ENCODE data around the gene THADA.

The THADA gene

GRCh38 chr2:43393918-43394317 is 201.9 kb downstream of the THADA start:
- 0 out of 2 replicates have a peak, but pooled peaks cover under 1% of the 10 kb centered on the region for H3K79me2 ChIP-seq (ENCODE audit: insufficient read depth, low read depth)
- TF ChIP-seq, protein P1, sequence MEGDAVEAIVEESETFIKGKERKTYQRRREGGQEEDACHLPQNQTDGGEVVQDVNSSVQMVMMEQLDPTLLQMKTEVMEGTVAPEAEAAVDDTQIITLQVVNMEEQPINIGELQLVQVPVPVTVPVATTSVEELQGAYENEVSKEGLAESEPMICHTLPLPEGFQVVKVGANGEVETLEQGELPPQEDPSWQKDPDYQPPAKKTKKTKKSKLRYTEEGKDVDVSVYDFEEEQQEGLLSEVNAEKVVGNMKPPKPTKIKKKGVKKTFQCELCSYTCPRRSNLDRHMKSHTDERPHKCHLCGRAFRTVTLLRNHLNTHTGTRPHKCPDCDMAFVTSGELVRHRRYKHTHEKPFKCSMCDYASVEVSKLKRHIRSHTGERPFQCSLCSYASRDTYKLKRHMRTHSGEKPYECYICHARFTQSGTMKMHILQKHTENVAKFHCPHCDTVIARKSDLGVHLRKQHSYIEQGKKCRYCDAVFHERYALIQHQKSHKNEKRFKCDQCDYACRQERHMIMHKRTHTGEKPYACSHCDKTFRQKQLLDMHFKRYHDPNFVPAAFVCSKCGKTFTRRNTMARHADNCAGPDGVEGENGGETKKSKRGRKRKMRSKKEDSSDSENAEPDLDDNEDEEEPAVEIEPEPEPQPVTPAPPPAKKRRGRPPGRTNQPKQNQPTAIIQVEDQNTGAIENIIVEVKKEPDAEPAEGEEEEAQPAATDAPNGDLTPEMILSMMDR (conservative IDR thresholded peaks at IDR 0.05; ENCODE audit: low read depth, low read length) = no peak
- no peaks in the 10 kb centered on the region for H3K36me3 ChIP-seq (ENCODE audit: insufficient read depth)
- H3K4me1 ChIP-seq (ENCODE audit: low read depth, poor library complexity, severe bottlenecking) = peaks cover 68% of the 10 kb centered on the region
- H3K9ac ChIP-seq = no peak overlapping the region
- H3K4me3 ChIP-seq (IDR thresholded peaks at IDR 0.05; ENCODE audit: insufficient read depth, low read depth, low read length) = no peak overlapping the region
- no peak overlapping the region for H3K4me2 ChIP-seq
- no peak overlapping the region for H2AFZ ChIP-seq (ENCODE audit: low read depth)
- H4K20me1 ChIP-seq (ENCODE audit: insufficient read depth) = no peaks in the 10 kb centered on the region
- no peak overlapping the region for H3K27ac ChIP-seq
- no peaks in the 10 kb centered on the region for H3K27me3 ChIP-seq (ENCODE audit: insufficient read depth, low read depth)

- Histone ChIP-seq H3K36me3 (ENCODE audit: insufficient read depth) (no peaks in the 10 kb centered on the region), H2AFZ (ENCODE audit: low read depth) (no peak overlapping the region), H4K20me1 (ENCODE audit: insufficient read depth) (no peaks in the 10 kb centered on the region), H3K79me2 (ENCODE audit: insufficient read depth, low read depth) (0 out of 2 replicates have a peak, but pooled peaks cover 3% of the 10 kb centered on the region), H3K4me1 (ENCODE audit: low read depth, poor library complexity, severe bottlenecking) (peaks cover 70% of the 10 kb centered on the region), H3K27me3 (ENCODE audit: insufficient read depth, low read depth) (no peaks in the 10 kb centered on the region), H3K4me2 (peak overlapping the region; percentile 29; the same call in 1 of the 2 replicates), H3K9ac (no peak overlapping the region), H3K27ac (no peak overlapping the region), H3K4me3 (IDR thresholded peaks at IDR 0.05; ENCODE audit: insufficient read depth, low read depth, low read length) (no peak overlapping the region)
- TF ChIP-seq, protein P1 (conservative IDR thresholded peaks at IDR 0.05; ENCODE audit: low read depth, low read length) = no peak
Observed at GRCh38 chr2:43391878-43392215, 204.0 kb downstream of the THADA start.

DNA sequence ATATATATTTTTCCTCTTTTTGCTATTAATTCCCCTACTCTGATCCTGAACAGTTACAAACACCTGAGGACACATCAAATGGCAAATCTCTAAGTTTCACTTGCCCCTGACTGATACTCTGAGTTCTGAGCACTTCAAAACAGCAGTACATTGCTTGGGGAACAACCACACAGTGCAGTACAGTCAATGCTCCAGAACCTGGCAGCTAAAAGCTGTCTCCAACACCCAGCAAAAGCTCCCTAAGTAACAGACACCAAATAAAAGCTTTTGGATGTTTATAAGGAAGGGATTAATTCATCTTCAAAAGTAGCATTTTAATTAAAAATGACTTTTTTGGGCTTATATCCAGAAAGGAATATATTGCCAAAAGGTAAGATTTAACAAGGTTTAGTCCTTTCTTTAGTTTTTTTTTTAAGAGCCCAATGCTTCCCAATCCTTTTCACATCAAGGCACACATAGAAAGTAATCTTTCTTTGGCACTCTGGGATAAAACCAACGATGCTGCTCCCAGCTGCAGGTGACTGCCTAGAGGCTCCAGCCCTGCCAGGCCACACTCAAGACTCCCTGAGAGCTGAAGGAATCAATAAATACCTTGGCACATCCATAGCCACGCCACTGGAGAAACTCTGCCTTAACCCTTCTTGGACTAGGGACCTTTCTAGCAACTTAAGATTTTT is 204.5 kb downstream of the THADA start:
- Histone ChIP-seq H3K4me2 (peak overlapping the region; percentile 29; the same call in 1 of the 2 replicates), H3K4me3 (IDR thresholded peaks at IDR 0.05; ENCODE audit: insufficient read depth, low read depth, low read length) (no peak overlapping the region), H4K20me1 (ENCODE audit: insufficient read depth) (no peaks in the 10 kb centered on the region), H3K9ac (no peak overlapping the region), H3K27ac (peak overlapping the region; percentile 21; the same call in 1 of the 2 replicates), H3K79me2 (ENCODE audit: insufficient read depth, low read depth) (0 out of 2 replicates have a peak, but pooled peaks cover 3% of the 10 kb centered on the region), H2AFZ (ENCODE audit: low read depth) (no peak overlapping the region), H3K36me3 (ENCODE audit: insufficient read depth) (no peaks in the 10 kb centered on the region), H3K4me1 (ENCODE audit: low read depth, poor library complexity, severe bottlenecking) (peaks cover 71% of the 10 kb centered on the region), H3K27me3 (ENCODE audit: insufficient read depth, low read depth) (no peaks in the 10 kb centered on the region)
- TF ChIP-seq, protein P1 (conservative IDR thresholded peaks at IDR 0.05; ENCODE audit: low read depth, low read length) = no peak

DNA sequence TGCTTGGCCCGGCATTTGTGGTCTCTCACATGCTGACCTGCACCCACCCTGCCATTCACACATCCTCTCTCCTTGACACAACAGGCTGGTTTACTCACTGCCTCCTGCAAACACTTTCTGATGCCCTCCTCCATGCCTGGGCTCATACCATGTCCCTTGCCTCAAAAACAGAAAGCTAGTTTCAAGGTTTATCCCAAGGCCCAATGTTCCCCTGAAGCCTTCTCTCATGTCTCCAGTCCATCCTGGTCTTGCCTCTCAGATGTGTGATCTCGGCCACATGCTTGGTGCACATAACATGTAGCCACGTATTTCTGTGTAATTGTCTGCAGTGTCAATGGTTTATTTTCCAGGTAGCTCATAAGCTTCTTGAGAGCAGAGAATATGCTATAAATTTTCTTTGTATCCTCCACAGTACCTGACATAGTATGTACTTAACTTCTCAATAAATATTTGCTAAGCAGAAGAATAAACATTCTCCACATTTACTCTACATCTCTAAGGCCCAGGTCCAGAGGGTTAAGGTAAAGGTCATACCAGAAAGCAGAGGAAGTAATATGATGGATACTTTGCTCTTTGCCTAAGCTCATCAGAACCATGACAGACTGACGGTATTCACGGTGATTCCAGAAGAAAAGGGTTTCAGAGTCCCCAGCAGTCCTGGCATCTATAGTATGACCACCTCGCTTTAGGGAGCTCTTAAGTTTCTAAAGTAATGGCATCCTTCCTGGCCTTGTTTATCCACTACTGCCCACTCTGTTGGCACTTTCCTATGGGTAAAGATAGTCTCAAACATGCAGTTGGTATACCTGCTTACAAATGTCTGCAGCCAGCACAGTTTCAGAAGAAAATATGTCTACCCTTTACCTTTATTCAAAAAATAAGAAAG is 206.0 kb downstream of the THADA start:
- Histone ChIP-seq H3K4me2 (no peak overlapping the region), H3K4me3 (IDR thresholded peaks at IDR 0.05; ENCODE audit: insufficient read depth, low read depth, low read length) (no peak overlapping the region), H2AFZ (ENCODE audit: low read depth) (no peak overlapping the region), H3K4me1 (ENCODE audit: low read depth, poor library complexity, severe bottlenecking) (peaks cover 76% of the 10 kb centered on the region), H3K27ac (no peak overlapping the region), H3K79me2 (ENCODE audit: insufficient read depth, low read depth) (0 out of 2 replicates have a peak, but pooled peaks cover 3% of the 10 kb centered on the region), H3K36me3 (ENCODE audit: insufficient read depth) (no peaks in the 10 kb centered on the region), H3K27me3 (ENCODE audit: insufficient read depth, low read depth) (no peaks in the 10 kb centered on the region), H3K9ac (no peak overlapping the region), H4K20me1 (ENCODE audit: insufficient read depth) (no peaks in the 10 kb centered on the region)
- TF ChIP-seq, protein P1 (conservative IDR thresholded peaks at IDR 0.05; ENCODE audit: low read depth, low read length) = no peak

Data from KMS-11 (cell line).